ENCODE data around the gene ANLN.

DNA sequence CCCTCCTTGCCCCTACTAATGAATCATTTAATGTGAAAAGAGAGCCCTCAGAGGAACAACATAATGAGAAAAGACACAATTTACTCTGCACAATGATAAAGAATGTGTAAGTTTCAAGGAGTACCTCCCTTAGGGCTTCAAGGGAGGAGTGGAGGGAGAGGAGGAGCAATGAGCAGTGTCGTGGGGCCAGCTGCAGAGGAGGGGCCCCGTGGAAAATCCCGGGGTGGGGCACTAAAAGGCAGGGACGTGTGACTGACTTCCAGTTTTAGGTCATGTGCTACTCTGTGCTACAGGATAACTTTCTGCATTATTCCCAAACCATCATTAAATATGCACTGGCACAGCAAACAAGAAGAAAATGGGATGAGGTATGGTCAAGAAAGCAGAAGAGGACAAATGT is 108.1 kb downstream of the ANLN start:
- TF ChIP-seq, protein P1, sequence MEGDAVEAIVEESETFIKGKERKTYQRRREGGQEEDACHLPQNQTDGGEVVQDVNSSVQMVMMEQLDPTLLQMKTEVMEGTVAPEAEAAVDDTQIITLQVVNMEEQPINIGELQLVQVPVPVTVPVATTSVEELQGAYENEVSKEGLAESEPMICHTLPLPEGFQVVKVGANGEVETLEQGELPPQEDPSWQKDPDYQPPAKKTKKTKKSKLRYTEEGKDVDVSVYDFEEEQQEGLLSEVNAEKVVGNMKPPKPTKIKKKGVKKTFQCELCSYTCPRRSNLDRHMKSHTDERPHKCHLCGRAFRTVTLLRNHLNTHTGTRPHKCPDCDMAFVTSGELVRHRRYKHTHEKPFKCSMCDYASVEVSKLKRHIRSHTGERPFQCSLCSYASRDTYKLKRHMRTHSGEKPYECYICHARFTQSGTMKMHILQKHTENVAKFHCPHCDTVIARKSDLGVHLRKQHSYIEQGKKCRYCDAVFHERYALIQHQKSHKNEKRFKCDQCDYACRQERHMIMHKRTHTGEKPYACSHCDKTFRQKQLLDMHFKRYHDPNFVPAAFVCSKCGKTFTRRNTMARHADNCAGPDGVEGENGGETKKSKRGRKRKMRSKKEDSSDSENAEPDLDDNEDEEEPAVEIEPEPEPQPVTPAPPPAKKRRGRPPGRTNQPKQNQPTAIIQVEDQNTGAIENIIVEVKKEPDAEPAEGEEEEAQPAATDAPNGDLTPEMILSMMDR (IDR thresholded peaks at IDR 0.05; ENCODE audit: insufficient read depth, low read length, poor library complexity, severe bottlenecking), result no peak
- no peak for TF ChIP-seq EZH2phosphoT487 (conservative IDR thresholded peaks at IDR 0.05; ENCODE audit: low read length)

Measured in SU-DHL-6 (cell line).